Esophagus muscularis mucosa (tissue), 3 donors: Measurements from ENCODE around the gene CHD2.
A peak's percentile ranks its signal among the peaks of the same experiment; 100 is the strongest.

Experiments
- CTCF ChIP-seq, 3 experiments: fragments of 200-600 bp in 2 of 3; fragments of 450-650 bp in 1 of 3; sonication (generic) in 2 of 3; IDR thresholded peaks; one replicate each; pipeline ENCODE4 v1.5.1; 2017 to 2019; ENCODE audit warnings: antibody characterized with exemption in 3 of 3, mild to moderate bottlenecking in 2 of 3, moderate library complexity in 1 of 3
- POLR2A ChIP-seq: fragments of 450-650 bp; IDR thresholded peaks from one replicate; pipeline ENCODE4 v1.6.1; 2017; ENCODE audit warnings: antibody characterized with exemption, moderate library complexity, mild to moderate bottlenecking, low read depth

GRCh38 chr15:93001881-93002280, 101.8 kb downstream of the CHD2 start:
- TF ChIP-seq CTCF (IDR thresholded peaks at IDR 0.05) (peak in 1 of 3 experiments; percentile 13), POLR2A (no peak)
